ENCODE results near the gene JAKMIP3. TPM values are rescaled to one million over a fixed set of nuclear protein-coding genes. Genes with fewer than 3 reads are reported as not detected.

The JAKMIP3 gene
- total and polyA plus RNA-seq, 9 of the 15 experiments (the other 6 are each of a cell fraction or from before 2014, with no cell fraction given) = 0.04 TPM; not detected in 8

GRCh38 chr10:132045324-132045723 is 20.4 kb upstream of the JAKMIP3 start:
- in situ Hi-C loops (cut with MboI) = no loop called here
- POLR2A ChIA-PET = interaction anchor here (0.7 kb wide), 1 partner anchor 929 kb away, joined by 3 read pairs; no protein-coding TSS in a partner anchor
- no peak overlapping the region for H3K9ac ChIP-seq (ENCODE audit: insufficient read depth in 1 of 2, low read depth in 2 of 2, low read length in 2 of 2)
- H3K27ac ChIP-seq (ENCODE audit: extremely low read depth, low read depth, low read length) = no peak overlapping the region
- DNase-seq (ENCODE audit: extremely low read depth in 1 of 4, low spot score in 3 of 4) = no peak
- FAIRE-seq = no peak
- no peak overlapping the region for H3K4me2 ChIP-seq (ENCODE audit: insufficient read depth, low read length)
- no peaks in the 10 kb centered on the region for H3K9me1 ChIP-seq (ENCODE audit: control insufficient read depth, insufficient read depth, low read length)
- H3K27me3 ChIP-seq (ENCODE audit: control insufficient read depth in 2 of 2, insufficient read depth in 2 of 2, low read length in 2 of 2) = peaks cover 6 to 50% of the 10 kb centered on the region in 2 experiments
- 2% methylated on average over 5 of the region's 9 CpGs for WGBS (ENCODE audit: insufficient coverage, low coverage, missing lambda C conversion rate)
- H3K4me3 ChIP-seq = no peak overlapping the region
- H2AFZ ChIP-seq (ENCODE audit: low read depth, low read length) = no peak overlapping the region
- CTCF ChIA-PET (ENCODE audit: low intra/inter-chr PET ratio) = no interaction called here
- ATAC-seq = no peak
- H3K9me3 ChIP-seq (replicated peaks; ENCODE audit: control insufficient read depth, insufficient read depth, low read depth, low read length) = no peaks in the 10 kb centered on the region
- no TSS peak for BruUV-seq (replicated peaks)
- intact Hi-C loops (cut with micrococcal nuclease) = loop anchor here (10.0 kb wide), 1 partner anchor 89 kb away; no protein-coding TSS in a partner anchor
- no peaks in the 10 kb centered on the region for H3K79me2 ChIP-seq (ENCODE audit: control insufficient read depth, insufficient read depth, low read length)
- H4K20me1 ChIP-seq (replicated peaks; ENCODE audit: control insufficient read depth, insufficient read depth, low read length) = no peaks in the 10 kb centered on the region
- H3K4me1 ChIP-seq (replicated peaks in 1 of 2; ENCODE audit: control insufficient read depth in 2 of 2, insufficient read depth in 2 of 2, low read length in 2 of 2) = no peaks in the 10 kb centered on the region
- TF ChIP-seq, protein P1, sequence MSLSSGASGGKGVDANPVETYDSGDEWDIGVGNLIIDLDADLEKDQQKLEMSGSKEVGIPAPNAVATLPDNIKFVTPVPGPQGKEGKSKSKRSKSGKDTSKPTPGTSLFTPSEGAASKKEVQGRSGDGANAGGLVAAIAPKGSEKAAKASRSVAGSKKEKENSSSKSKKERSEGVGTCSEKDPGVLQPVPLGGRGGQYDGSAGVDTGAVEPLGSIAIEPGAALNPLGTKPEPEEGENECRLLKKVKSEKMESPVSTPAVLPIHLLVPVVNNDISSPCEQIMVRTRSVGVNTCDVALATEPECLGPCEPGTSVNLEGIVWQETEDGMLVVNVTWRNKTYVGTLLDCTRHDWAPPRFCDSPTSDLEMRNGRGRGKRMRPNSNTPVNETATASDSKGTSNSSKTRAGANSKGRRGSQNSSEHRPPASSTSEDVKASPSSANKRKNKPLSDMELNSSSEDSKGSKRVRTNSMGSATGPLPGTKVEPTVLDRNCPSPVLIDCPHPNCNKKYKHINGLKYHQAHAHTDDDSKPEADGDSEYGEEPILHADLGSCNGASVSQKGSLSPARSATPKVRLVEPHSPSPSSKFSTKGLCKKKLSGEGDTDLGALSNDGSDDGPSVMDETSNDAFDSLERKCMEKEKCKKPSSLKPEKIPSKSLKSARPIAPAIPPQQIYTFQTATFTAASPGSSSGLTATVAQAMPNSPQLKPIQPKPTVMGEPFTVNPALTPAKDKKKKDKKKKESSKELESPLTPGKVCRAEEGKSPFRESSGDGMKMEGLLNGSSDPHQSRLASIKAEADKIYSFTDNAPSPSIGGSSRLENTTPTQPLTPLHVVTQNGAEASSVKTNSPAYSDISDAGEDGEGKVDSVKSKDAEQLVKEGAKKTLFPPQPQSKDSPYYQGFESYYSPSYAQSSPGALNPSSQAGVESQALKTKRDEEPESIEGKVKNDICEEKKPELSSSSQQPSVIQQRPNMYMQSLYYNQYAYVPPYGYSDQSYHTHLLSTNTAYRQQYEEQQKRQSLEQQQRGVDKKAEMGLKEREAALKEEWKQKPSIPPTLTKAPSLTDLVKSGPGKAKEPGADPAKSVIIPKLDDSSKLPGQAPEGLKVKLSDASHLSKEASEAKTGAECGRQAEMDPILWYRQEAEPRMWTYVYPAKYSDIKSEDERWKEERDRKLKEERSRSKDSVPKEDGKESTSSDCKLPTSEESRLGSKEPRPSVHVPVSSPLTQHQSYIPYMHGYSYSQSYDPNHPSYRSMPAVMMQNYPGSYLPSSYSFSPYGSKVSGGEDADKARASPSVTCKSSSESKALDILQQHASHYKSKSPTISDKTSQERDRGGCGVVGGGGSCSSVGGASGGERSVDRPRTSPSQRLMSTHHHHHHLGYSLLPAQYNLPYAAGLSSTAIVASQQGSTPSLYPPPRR (CRISPR knock-in tag; IDR thresholded peaks at IDR 0.05; ENCODE audit: borderline replicate concordance) = no peak
- TF ChIP-seq, protein P2, sequence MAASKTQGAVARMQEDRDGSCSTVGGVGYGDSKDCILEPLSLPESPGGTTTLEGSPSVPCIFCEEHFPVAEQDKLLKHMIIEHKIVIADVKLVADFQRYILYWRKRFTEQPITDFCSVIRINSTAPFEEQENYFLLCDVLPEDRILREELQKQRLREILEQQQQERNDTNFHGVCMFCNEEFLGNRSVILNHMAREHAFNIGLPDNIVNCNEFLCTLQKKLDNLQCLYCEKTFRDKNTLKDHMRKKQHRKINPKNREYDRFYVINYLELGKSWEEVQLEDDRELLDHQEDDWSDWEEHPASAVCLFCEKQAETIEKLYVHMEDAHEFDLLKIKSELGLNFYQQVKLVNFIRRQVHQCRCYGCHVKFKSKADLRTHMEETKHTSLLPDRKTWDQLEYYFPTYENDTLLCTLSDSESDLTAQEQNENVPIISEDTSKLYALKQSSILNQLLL (CRISPR knock-in tag; IDR thresholded peaks at IDR 0.05; ENCODE audit: borderline replicate concordance) = no peak
- no peak for TF ChIP-seq RFX5 (IDR thresholded peaks at IDR 0.05; ENCODE audit: low read depth, low read length)
- no peaks in the 10 kb centered on the region for H3K36me3 ChIP-seq (ENCODE audit: control insufficient read depth, insufficient read depth, low read length)

Measured in K562 (cell line).